ENCODE measurements around the gene VKORC1L1.

The VKORC1L1 gene

DNA sequence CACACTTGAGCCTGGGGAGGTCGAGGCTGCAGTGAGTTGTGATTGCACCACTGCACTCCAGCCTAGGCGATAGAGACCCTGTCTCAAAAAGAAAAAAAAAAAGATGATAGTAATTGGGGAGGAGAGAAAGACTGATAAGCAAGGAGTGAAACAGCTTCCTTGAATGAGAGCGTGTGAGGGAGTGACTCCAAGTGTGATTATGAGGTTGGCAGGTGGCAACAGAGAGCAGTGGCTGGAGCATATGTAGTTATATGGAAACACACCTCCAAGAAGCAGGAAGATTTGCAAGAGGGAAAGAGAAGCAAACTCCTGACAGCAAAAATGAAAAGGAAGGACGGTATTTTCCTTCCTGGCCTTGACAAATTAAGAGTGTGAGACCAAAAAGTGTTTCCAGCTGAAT is 50.4 kb downstream of the VKORC1L1 start:
- TF ChIP-seq, protein P1, sequence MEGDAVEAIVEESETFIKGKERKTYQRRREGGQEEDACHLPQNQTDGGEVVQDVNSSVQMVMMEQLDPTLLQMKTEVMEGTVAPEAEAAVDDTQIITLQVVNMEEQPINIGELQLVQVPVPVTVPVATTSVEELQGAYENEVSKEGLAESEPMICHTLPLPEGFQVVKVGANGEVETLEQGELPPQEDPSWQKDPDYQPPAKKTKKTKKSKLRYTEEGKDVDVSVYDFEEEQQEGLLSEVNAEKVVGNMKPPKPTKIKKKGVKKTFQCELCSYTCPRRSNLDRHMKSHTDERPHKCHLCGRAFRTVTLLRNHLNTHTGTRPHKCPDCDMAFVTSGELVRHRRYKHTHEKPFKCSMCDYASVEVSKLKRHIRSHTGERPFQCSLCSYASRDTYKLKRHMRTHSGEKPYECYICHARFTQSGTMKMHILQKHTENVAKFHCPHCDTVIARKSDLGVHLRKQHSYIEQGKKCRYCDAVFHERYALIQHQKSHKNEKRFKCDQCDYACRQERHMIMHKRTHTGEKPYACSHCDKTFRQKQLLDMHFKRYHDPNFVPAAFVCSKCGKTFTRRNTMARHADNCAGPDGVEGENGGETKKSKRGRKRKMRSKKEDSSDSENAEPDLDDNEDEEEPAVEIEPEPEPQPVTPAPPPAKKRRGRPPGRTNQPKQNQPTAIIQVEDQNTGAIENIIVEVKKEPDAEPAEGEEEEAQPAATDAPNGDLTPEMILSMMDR (IDR thresholded peaks at IDR 0.05; ENCODE audit: low read depth, low read length) = no peak
- DNase-seq (ENCODE audit: extremely low read depth, low read depth) = no peak

DNA sequence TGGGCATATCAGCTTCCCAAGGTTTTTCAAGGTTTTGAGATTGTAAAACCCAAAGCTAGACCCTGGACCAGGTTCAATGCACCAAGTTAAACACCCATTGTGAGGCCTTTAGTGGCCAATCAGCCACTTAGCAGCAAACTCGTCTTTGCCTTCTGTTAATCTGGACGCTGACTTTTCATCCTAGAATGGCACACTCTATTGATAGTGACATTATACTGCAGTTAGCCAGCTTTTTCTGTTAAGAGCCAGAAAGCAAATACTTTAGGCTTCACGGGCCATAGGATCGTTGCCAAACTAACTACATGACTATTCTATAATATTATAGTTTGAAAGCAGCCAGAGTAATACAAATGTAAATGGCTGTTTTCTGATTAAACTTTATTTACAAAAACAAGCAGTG is 51.3 kb downstream of the VKORC1L1 start:
- TF ChIP-seq, protein P1 (IDR thresholded peaks at IDR 0.05; ENCODE audit: low read depth, low read length) = no peak
- no peak for DNase-seq (ENCODE audit: extremely low read depth, low read depth)

DNA sequence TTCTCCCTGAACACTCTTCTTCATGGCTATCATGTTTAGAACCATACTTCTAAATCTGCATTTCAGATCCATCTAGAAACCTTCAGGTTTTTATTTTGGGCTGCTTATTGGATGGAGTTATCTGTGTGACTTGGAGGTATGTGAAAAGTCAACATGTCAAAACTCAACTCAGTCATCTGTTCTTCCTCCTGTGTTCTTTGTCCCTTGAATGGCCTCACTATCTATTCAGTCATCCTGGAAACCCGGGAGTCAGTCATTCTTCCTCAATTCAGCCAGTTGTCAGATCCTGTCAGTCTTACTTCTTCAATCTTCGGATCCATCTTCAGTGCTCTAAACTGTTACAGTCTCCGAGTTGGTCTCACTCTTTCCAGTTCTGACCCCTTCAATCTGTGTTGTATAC is 52.2 kb downstream of the VKORC1L1 start:
- no peak for DNase-seq (ENCODE audit: extremely low read depth, low read depth)
- TF ChIP-seq, protein P1 (IDR thresholded peaks at IDR 0.05; ENCODE audit: low read depth, low read length) = no peak

DNA sequence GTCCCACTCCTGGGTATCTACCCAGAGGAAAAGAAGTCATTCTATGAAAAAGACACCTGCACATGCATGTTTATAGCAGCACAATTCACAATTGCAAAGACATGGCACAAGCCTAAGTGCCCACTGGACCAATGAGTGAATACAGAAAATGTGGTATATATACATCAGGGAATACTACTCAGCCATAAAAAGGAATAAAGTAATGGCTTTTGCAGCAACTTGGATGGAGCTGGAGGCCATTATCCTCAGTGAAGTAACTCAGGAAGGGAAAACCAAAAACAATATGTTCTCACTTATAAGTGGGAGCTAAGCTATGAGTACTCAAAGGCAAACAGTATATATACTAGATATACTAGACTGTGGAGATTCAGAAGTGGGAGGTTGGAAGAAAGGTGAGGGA is 53.7 kb downstream of the VKORC1L1 start:
- TF ChIP-seq, protein P1 (IDR thresholded peaks at IDR 0.05; ENCODE audit: low read depth, low read length) = no peak
- no peak for DNase-seq (ENCODE audit: extremely low read depth, low read depth)

DNA sequence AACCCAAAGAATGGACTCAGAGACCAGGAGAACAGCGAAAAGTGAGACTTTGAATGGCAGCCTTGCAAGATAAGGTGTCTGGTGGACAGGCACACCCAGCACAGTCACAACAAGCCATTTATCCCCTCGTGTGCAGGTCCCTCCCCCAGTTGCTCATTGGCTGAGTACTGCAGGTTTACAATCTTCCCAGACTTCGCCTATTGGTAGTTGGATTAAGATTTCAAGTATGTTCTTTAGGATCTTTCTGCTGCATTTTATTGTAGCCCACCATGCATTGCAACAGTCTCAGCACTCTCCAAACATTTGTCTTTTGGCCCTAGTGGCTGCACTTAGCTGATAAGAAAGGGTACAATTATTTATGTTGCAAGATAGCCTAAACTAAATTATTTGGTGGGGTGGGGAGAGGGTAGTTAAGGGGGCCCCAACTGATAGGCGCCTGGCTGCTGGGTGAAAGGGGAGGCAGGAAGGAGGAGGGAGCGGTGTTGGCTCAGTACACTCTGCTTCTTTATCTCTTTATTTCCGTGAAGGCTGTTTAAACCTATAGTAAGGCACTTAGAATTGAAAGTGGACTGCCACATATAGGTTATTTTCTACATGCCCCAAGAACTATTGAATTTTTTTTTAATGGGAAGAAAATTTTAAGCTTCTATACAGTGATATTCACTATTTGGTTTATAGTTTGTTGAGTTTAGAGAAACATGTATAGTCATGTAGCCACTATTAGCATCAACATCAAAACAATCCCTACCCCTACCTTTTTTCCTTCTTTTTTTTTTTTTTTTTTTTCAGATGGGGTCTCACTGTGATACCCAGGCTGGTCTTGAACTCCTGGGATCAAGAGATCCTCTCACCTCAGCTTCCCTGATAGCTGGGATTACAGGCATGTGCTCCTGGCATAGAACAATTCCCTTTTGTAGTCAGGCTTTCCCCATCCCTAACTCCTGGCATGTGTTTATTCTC is 54.9 kb downstream of the VKORC1L1 start:
- DNase-seq (ENCODE audit: extremely low read depth, low read depth) = no peak
- TF ChIP-seq, protein P1 (IDR thresholded peaks at IDR 0.05; ENCODE audit: low read depth, low read length) = no peak

DNA sequence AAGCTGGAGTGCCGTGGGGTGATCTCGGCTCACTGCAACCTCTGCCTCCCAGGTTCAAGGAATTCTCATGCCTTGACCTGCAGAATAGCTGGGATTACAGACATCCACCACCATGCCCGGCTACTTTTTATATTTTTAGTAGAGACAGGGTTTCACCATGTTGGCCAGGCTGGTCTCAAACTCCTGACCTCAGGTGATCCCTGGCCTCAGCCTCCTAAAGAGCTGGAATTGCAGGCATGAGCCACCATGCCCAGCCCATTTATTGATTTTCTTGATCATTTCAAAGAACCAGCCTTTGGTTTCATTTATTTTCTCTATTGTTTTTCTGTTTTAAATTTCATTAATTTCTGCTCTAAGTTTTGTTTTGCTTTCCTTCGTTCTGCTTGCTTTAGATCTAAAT is 58.8 kb downstream of the VKORC1L1 start:
- TF ChIP-seq, protein P1 (IDR thresholded peaks at IDR 0.05; ENCODE audit: low read depth, low read length) = no peak
- no peak for DNase-seq (ENCODE audit: extremely low read depth, low read depth)

DNA sequence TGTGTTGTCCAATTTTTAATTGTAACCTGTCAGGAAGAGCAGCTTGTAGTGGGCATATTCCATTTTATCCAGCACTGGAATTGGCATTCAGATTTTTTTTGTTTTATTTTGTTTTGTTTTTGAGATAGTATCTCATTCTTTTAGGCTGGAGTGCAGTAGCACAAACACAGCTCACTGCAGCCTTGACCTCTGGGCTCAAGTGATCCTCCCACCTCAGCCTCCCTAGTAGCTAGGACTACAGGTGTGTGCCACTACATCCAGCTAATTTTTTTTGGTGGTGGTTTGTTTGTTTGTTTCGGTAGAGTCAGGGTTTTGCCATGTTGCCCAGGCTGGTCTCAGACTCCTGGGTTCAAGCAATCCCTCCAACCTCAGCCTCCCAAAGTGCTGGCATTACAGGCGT is 64.4 kb downstream of the VKORC1L1 start:
- TF ChIP-seq, protein P1 (IDR thresholded peaks at IDR 0.05; ENCODE audit: low read depth, low read length) = no peak
- DNase-seq (ENCODE audit: extremely low read depth, low read depth) = no peak

Measured in AG09319 (cell line).